HG02938 (cell line): ENCODE data around the gene WNT7A.

Experiments used
- ATAC-seq: cut with Tn5 transposase; IDR thresholded peaks from one replicate; pipeline ENCODE4 v1.9.1; 2021; ENCODE audit warnings: mild to moderate bottlenecking, moderate library complexity; ENCODE audit not compliant: unreplicated experiment

Gene WNT7A

DNA sequence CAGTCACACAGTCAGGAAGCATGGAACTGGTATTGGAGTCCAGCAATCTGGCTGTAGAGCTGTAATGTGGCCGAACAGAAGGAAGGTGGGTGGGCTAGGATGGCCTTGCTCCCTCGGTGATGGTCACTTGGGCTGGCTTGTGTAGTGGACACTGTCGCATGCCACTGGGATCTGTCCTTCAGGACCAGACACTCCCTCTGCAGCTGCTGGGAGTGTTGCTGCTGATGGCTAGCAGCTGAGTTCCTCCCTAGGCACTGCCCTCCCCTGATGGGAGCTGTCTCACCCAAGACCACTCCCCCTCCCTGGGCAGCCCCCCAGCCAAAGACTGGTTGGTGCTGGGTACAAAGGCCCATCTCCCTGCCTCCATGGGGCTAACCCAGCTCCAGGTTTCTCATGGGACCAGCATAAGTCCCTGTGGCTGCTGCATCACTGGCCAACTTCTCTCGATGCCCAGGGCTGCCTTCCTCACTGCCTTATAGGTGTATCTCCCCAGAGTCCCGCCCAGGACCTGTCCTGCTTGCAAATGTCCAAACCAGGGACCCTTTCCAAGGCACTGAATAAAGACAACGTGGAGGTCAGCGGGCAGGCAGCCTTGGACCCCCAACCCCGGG is 48.4 kb downstream of the WNT7A start:
- ATAC-seq = no peak

GRCh38 chr3:13829311-13829710 is 50.6 kb downstream of the WNT7A start:
- ATAC-seq = no peak

- no peak for ATAC-seq
Measured at GRCh38 chr3:13828501-13829265, 51.2 kb downstream of the WNT7A start.

GRCh38 chr3:13827699-13828098 is 52.2 kb downstream of the WNT7A start:
- no peak for ATAC-seq

DNA sequence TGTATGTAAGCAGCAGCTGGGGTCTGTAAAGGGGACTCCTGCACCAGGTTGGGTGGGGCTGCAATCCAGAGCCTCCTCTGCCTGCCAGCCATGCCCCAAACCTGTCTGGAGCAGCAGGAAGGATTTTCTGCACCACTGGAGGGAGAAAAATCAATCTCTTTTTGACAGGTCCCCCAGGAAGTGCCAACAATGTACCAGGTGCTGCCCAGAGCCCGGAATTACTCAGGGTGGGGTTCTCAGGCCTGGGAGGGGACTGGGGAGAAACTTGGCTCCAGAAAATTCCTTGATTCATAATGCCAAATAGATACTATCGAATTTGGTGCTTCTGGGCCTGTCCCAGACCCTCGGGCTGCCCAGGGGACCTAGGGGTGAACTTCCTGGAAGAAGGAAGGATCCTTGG is 52.6 kb downstream of the WNT7A start:
- no peak for ATAC-seq

- no peak for ATAC-seq
Measured at GRCh38 chr3:13826672-13827071, 53.2 kb downstream of the WNT7A start.

DNA sequence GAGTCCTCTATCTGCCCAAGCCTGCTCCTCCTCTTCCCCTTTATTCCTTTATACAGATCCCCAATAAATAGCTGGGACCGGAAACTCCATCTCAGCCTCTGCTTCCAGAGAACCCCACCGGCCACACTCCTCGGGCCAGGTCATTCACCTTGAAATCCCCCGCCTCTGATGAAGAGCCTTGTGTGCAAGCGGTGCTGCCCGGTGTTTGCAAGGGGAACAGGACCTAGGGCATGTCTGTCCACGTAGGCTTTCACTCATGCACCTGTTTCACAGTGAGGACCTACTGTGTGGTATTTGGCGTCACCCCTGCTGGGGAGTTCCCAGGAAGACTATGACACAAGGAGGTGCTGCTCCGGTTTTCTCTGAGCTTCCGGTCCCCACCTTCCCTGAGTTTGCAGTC is 54.0 kb downstream of the WNT7A start:
- ATAC-seq = no peak

DNA sequence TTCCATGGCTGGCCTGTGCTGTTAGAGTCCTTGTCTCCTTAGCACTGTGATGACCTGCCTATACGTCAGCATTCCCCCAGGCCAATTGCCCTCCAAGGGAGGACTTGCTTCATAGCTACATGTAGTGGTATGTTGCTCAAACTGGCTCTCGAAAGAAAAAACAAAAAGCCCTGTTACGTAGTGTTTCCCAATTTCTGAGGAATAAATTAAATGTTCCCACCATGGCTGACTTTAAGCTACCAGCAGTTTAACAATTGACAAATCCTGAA is 54.6 kb downstream of the WNT7A start:
- no peak for ATAC-seq

DNA sequence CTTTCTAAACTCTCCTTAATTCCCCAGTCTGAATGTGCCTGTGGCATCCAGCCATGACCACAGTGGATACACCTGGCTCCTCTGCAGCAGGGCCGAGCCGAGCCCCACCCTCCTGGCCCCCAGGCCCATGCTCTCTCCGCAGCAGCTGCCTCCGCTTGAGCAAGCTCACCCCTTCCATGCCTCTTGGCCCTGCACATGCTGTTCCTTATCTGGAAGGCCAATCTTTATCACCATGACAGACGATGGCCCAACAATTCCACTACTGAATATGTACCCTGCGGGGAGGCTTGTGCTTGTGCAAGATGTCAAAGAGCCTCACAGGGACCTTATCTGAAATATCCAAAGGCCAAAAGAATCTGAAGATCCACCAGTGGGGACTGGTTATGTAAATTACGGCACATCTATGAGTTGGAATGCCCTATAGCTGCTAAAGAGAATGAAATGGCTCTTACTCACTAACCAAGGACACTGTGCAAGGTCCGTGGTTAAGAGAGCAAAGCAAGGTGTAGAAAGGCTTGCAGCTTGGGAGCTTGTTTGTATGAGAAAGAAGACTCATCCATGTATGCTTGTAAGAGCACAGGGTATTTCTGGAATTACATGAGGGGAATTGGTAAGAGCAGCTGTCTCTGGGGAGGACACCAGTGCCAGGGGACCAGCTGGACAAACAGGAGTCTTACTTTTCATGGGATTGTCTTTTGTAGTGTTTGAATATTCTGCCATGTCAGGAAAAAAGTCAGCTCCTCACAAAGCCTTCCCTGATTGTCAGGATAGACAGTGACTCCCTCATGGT is 55.2 kb downstream of the WNT7A start:
- no peak for ATAC-seq

- ATAC-seq = no peak
Measured at GRCh38 chr3:13823692-13824091, 56.2 kb downstream of the WNT7A start.

DNA sequence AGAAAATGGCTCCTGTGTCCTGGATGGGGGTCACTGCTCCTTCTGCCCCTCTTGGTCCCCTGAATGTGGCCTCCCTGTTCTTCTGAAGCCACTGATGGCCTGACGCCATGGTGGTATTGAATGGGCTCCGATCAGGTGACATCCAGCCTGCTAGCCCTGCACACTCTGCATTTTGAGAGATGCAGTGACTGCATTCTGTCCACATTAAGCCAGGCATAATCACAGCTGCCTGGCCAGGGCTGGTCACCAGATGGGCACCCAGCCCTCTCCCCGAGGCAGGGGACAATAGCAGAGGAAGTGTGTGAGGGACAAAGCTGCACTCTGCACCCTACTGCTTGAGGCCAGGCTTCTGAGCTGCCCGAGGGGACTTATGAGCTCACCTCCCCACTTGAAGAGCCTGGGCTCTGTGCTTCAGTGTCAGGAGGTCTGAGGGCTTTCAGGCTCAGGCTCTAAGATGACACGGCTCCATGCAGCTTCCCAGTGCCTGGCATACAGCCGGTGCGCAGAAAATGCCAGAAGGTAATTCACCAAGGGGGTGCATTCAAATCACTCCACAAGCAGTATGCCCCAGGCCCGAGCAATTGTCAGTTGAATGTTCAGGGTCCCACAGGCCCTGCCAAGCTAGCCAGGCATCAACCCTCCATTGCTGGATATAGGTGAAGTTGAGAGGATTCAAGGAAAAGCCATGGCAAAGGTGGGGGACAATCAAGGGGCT is 56.8 kb downstream of the WNT7A start:
- ATAC-seq = no peak

DNA sequence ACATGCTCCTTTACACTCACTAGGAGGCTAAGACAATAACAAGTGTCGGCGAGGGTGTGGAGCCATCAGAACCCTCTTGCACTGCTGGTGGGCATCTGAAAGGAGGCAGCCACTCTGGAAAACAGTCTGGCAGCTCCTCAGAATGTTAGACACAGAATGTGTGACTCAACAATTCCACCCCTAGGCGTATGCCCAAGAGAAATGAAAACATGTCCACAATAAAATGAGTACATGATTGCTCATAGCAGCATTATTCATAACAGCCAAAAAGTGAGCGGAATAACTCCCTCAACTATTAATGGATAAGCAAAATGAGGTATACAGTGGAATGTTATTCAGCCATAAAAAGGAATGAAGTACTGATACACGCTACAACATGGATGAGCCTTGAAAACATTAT is 57.8 kb downstream of the WNT7A start:
- ATAC-seq = no peak

GRCh38 chr3:13821126-13821525 is 58.7 kb downstream of the WNT7A start:
- no peak for ATAC-seq

DNA sequence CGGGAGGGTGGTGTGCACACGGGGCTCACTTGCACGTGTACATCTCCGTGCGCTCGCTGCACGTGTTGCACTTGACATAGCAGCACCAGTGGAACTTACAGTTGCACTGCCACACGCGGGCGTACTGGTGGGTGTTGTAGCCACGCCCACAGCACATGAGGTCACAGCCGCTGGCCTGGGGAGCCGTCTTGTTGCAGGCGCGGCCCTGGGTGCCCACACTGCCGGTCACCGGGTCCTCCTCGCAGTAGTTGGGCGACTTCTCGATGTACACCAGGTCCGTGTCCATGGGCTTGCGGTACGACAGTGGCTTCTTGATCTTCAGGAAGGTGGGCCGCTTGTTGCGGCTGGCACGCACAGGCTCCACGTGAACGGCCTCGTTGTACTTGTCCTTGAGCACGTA is 61.0 kb downstream of the WNT7A start:
- ATAC-seq = no peak

- no peak for ATAC-seq
Measured at GRCh38 chr3:13815088-13815683, 64.7 kb downstream of the WNT7A start.

DNA sequence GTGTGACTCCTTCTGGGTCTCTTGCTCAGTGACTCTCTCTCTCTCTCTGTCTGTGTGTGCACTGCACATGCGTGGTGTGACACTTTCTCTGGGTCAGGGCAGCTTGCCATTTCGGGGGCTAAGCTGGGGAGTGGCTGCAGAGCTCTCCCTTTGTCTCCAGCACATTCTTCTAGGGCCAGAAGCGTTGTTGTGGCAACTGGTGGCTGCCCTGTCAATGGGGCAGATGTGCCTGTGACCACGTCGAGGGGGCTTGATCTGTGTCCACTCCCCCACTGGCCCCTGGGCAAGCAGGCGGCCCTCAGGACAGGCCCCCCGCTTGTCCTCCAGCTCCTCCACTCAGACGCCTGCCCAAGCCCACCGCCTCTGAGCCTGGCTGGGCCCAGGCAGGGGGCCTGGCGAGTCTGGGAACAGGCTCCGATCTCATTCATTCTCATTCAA is 67.8 kb downstream of the WNT7A start:
- ATAC-seq = no peak

GRCh38 chr3:13811614-13812013 is 68.3 kb downstream of the WNT7A start:
- no peak for ATAC-seq

DNA sequence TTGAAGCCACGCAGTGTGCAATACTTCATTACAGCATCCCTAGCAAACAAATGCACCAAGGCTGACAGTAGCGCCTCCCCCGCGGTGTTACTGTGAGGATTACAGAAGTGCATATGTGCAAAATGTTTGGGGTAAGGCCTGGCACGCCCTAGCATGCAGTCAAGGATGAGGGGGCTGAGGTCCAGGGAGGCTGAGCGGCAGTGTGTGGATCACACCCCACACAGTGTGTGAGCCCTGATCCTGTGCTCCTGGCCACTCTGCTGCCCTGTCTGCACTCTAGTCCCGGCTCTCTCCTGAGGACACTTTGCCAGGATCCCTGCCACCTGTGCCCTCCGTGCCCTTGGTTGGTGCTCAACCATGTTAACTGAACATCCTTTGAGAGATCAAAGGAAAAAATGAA is 71.3 kb downstream of the WNT7A start:
- ATAC-seq = no peak

DNA sequence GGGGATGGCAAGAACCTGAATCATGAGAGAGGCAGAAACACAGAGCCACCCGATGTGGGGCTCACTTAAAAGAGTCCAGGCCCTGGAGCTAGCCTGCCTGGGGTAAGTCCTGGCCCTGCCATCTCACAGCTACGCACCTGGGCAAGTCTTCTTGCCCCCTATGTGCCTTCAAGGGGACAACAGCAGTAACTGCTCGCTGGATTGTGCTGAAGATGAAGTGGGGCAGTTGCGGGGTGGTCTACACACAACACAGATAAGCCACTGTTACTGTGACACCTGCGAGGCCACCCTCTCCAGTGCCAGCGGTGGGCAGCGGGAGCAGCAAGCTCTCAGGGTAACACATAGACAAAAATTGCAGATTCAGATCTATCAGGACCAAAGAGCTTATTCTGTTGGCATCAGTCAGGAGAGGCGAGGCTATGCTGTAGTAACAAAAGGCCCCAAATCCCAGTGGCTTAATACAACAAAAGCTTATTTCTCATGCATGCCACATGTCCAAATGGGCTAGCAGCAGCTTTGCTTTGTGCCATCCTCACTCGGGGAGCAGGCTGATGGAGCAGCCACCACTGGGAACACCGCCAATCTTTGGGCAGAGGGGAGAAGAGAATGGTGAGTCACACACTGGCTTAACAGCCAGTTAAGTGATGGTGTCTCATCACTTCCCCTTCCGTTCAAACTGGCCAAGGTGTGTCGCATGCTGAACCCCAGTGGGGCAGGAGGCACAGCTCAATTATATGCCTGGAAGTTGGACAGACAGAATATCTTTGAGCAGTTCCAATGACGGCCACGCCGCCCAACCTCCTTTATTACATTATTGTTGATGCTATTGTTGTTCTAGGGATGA is 78.3 kb downstream of the WNT7A start:
- no peak for ATAC-seq

DNA sequence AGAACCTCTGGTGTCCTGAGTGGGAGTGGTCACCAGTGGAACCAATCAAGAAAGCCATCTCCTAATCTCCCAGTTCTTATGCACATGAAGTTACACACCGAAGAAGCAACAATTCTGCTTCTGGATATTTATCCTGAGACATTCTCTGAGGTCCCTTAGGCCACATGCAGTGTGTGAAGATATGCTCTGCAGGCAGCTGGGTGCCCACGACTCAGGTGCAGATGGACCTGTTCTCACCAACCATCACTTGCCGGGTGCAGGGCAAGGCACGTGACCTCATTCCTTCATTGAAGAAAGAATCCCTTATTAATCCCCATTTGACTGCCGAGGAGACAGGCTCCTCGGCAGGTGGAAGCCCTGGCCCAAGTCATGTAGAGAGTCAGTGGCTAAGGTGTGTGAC is 79.8 kb downstream of the WNT7A start:
- ATAC-seq = no peak
